Sigmoid colon (tissue), 7 donors: ENCODE measurements around the gene MUC21. TPM values are rescaled to one million over a fixed set of nuclear protein-coding genes. Genes with fewer than 3 reads are reported as not detected.

Source experiments
- DNase-seq: peaks from one replicate; pipeline ENCODE4 v3.0.0-alpha.2; 2019
- H3K27ac ChIP-seq, 4 donors: fragments of 200-600 bp; sonication (generic); one replicate each; pipeline ENCODE4 v1.5.1; 2016 to 2019; ENCODE audit warnings: mild to moderate bottlenecking in 1 of 4
- H3K27me3 ChIP-seq, 3 donors: fragments of 200-600 bp; sonication (generic); one replicate each; pipeline ENCODE4 v1.5.1; 2019; ENCODE audit warnings: mild to moderate bottlenecking in 1 of 3
- H3K36me3 ChIP-seq, 4 donors: fragments of 200-600 bp; sonication (generic); one replicate each; pipeline ENCODE4 v1.5.1; 2016 to 2019
- H3K4me1 ChIP-seq, 4 donors: fragments of 200-600 bp; sonication (generic); one replicate each; pipeline ENCODE4 v1.5.1; 2017 to 2019
- H3K4me3 ChIP-seq, 4 donors: fragments of 200-600 bp; sonication (generic); one replicate each; pipeline ENCODE4 v1.5.1; 2017 to 2019; ENCODE audit warnings: mild to moderate bottlenecking in 2 of 4, moderate library complexity in 1 of 4
- H3K9me3 ChIP-seq, 4 donors: fragments of 200-600 bp in 3 of 4; sonication (generic) in 3 of 4; one replicate each; pipeline versions ENCODE4 v1.5.1 to v1.6.1; 2013 to 2019
- CTCF ChIP-seq, 4 experiments: fragments of 450-650 bp in 3 of 4; fragments of 200-600 bp in 1 of 4; IDR thresholded peaks; one replicate each; pipeline ENCODE4 v1.5.1; 2016 to 2019; ENCODE audit warnings: antibody characterized with exemption in 4 of 4, mild to moderate bottlenecking in 3 of 4, moderate library complexity in 2 of 4
- EP300 ChIP-seq, 4 donors: sonication (generic); formaldehyde crosslinking; IDR thresholded peaks; one replicate each; pipeline ENCODE4 v1.6.1; 2017; ENCODE audit warnings: antibody characterized with exemption in 4 of 4
- POLR2A ChIP-seq, 2 donors: fragments of 450-650 bp; IDR thresholded peaks; one replicate each; pipeline ENCODE4 v1.6.1; 2016; ENCODE audit warnings: antibody characterized with exemption in 2 of 2, mild to moderate bottlenecking in 2 of 2, moderate library complexity in 2 of 2
- POLR2AphosphoS5 ChIP-seq, 4 donors: sonication (generic); formaldehyde crosslinking; IDR thresholded peaks; one replicate each; pipeline ENCODE4 v1.6.1; 2017; ENCODE audit warnings: antibody characterized with exemption in 4 of 4
- WGBS, 2 donors: extraction: QIAGEN DNeasy Blood & Tissue Kit; methylation state at CpG; one replicate each; pipeline ENCODE4 v1.1.7; 2013; 5-methylcytosine and 5-hydroxymethylcytosine counted together
- intact Hi-C: fragments of 100-400 bp; cut with DNase I; formaldehyde crosslinking; loops from one replicate; pipeline ENCODE4 v1.15.1; 2023
- polyA plus RNA-seq, 3 donors: library from polyadenylated mRNA; stranded (reverse); fragments of 200-250 nt; gene quantifications; one replicate each; pipeline ENCODE4 v1.2.3, GENCODE V29; 2013
- total RNA-seq, 4 donors: library from RNA; depleted of rRNA; stranded (reverse); fragments of >200 nt; gene quantifications; one replicate each; pipeline ENCODE4 v1.1.0, GENCODE V29; 2016
- donor health status: healthy with polysubstance abuse.
- donor health status: Bipolar disorder and iron deficiency.
- donor health status: healthy.

Gene MUC21
- total and polyA plus RNA-seq, 7 donors: 0.19 to 1.2 TPM; not detected in 5

GRCh38 chr6:30979690-30980089, 3.8 kb upstream of the MUC21 start:
- Histone ChIP-seq H3K4me3 (no peak overlapping the region), H3K27me3 (peaks cover 0 to 8% (median 0%) of the 10 kb centered on the region in 3 donors), H3K27ac (no peak overlapping the region), H3K4me1 (peaks cover 0 to 7% (median 3%) of the 10 kb centered on the region in 4 donors), H3K9me3 (no peaks in the 10 kb centered on the region), H3K36me3 (no peaks in the 10 kb centered on the region)
- intact Hi-C loops: no loop called here
- WGBS, 2 donors: 66 to 69% methylated on average over 4 of the region's 4 CpGs
- TF ChIP-seq EP300 (IDR thresholded peaks at IDR 0.05): no peak
- TF ChIP-seq POLR2A (IDR thresholded peaks at IDR 0.05): no peak
- TF ChIP-seq CTCF (IDR thresholded peaks at IDR 0.05): no peak
- DNase-seq: no peak

GRCh38 chr6:30981942-30982772, 1.4 kb upstream of the MUC21 start:
- no peak for DNase-seq
- peaks cover 0 to 8% (median 0%) of the 10 kb centered on the region in 3 donors for H3K27me3 ChIP-seq
- WGBS, 2 donors: 27 to 30% methylated on average over 13 of the region's 13 CpGs
- H3K4me3 ChIP-seq: no peak overlapping the region
- no peak overlapping the region for H3K27ac ChIP-seq
- H3K4me1 ChIP-seq: peaks cover 0 to 7% (median 3%) of the 10 kb centered on the region in 4 donors
- TF ChIP-seq POLR2A (IDR thresholded peaks at IDR 0.05) (no peak), EP300 (IDR thresholded peaks at IDR 0.05) (no peak), CTCF (IDR thresholded peaks at IDR 0.05) (no peak), POLR2AphosphoS5 (IDR thresholded peaks at IDR 0.05) (no peak)
- intact Hi-C loops: no loop called here
- no peaks in the 10 kb centered on the region for H3K9me3 ChIP-seq
- H3K36me3 ChIP-seq: no peaks in the 10 kb centered on the region

DNA sequence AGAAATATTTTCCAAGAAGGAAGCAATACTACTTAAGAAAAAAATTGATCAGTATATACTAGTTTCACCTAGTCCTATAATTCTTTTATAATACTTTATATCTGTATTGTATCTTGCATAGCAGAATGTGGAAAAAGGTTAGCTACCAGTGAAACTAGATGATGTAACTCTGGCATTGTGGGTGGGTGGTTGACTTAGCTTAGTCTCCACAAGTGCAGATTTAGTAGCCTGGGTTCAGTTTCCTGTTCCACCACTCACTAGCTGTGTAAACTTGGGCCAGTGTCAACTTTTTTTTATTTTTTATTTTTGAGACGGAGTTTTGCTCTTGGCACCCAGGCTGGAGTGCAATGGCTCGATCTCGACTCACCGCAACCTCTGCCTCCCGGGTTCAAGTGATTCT, 2.0 kb downstream of the MUC21 start:
- H3K4me3 ChIP-seq: no peak overlapping the region
- H3K27ac ChIP-seq: no peak overlapping the region
- H3K9me3 ChIP-seq: no peaks in the 10 kb centered on the region
- no peak for DNase-seq
- 81 to 87% methylated on average over 5 of the region's 5 CpGs for WGBS, 2 donors
- H3K4me1 ChIP-seq: peaks cover 0 to 7% (median 3%) of the 10 kb centered on the region in 4 donors
- TF ChIP-seq POLR2A (IDR thresholded peaks at IDR 0.05): no peak
- TF ChIP-seq POLR2AphosphoS5 (IDR thresholded peaks at IDR 0.05): no peak
- TF ChIP-seq CTCF (IDR thresholded peaks at IDR 0.05): no peak
- no peak for TF ChIP-seq EP300 (IDR thresholded peaks at IDR 0.05)
- H3K27me3 ChIP-seq: peaks cover 0 to 8% (median 0%) of the 10 kb centered on the region in 3 donors
- H3K36me3 ChIP-seq: no peaks in the 10 kb centered on the region
- intact Hi-C loops: no loop called here

DNA sequence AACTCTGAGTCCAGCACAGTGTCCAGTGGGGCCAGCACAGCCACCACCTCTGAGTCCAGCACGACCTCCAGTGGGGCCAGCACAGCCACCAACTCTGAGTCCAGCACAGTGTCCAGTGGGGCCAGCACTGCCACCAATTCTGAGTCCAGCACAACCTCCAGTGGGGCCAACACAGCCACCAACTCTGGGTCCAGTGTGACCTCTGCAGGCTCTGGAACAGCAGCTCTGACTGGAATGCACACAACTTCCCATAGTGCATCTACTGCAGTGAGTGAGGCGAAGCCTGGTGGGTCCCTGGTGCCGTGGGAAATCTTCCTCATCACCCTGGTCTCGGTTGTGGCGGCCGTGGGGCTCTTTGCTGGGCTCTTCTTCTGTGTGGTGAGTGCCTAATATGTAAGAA, 3.8 kb downstream of the MUC21 start:
- WGBS, 2 donors: 90 to 93% methylated on average over 6 of the region's 6 CpGs

More for the DNA sequence above, 3.8 kb downstream of the MUC21 start:
- Histone ChIP-seq H3K27ac (no peak overlapping the region), H3K36me3 (no peaks in the 10 kb centered on the region), H3K4me1 (peaks cover 0 to 3% (median under 1%) of the 10 kb centered on the region in 4 donors), H3K27me3 (peaks cover 0 to 8% (median 0%) of the 10 kb centered on the region in 3 donors), H3K9me3 (no peaks in the 10 kb centered on the region), H3K4me3 (no peak overlapping the region)
- DNase-seq: no peak
- TF ChIP-seq POLR2A (IDR thresholded peaks at IDR 0.05) (no peak), EP300 (IDR thresholded peaks at IDR 0.05) (no peak), POLR2AphosphoS5 (IDR thresholded peaks at IDR 0.05) (no peak), CTCF (IDR thresholded peaks at IDR 0.05) (no peak)
- intact Hi-C loops: no loop called here
